ENCODE results near the gene OR8K3. TPM values are rescaled to one million over a fixed set of nuclear protein-coding genes. Genes with fewer than 3 reads are reported as not detected.

Gene OR8K3
- total RNA-seq, 2 donors from 2014 or later, result not detected

DNA sequence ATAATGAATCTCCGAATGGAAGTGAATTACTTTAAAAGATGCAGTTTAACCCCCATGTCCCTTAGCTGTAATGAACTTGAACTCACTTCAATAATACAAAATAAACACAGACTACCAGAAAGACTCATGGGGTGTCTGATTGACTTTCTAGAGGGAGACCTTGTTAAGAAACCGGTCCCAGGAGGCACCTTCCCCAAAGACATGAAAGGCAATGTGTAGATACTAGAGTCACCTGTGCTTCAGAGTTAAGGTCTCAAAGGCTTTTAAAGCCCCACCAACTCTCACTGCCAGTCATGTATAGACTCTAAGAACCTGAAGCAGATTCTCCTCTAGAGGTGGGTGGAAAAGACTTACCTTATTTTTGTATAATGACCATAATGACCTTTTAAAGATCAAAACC lies 39.0 kb downstream of the OR8K3 start, which contains the start of gene OR8J1:
Gene OR8J1 (plus strand): TSS at position 301 of the 400 bp plus-strand sequence. CDS start 5,956 bp downstream, outside the sequence.
- WGBS, 2 donors, result 61 to 83% methylated on average over 2 of the region's 2 CpGs
- TF ChIP-seq, protein P1, sequence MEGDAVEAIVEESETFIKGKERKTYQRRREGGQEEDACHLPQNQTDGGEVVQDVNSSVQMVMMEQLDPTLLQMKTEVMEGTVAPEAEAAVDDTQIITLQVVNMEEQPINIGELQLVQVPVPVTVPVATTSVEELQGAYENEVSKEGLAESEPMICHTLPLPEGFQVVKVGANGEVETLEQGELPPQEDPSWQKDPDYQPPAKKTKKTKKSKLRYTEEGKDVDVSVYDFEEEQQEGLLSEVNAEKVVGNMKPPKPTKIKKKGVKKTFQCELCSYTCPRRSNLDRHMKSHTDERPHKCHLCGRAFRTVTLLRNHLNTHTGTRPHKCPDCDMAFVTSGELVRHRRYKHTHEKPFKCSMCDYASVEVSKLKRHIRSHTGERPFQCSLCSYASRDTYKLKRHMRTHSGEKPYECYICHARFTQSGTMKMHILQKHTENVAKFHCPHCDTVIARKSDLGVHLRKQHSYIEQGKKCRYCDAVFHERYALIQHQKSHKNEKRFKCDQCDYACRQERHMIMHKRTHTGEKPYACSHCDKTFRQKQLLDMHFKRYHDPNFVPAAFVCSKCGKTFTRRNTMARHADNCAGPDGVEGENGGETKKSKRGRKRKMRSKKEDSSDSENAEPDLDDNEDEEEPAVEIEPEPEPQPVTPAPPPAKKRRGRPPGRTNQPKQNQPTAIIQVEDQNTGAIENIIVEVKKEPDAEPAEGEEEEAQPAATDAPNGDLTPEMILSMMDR (IDR thresholded peaks at IDR 0.05), result no peak
- no peak for TF ChIP-seq POLR2A (IDR thresholded peaks at IDR 0.05)
- H3K9me3 ChIP-seq, result no peaks in the 10 kb centered on the region
- H3K4me3 ChIP-seq, result no peak within 1 kb of the TSS
- no peaks in the 10 kb centered on the region for H3K27me3 ChIP-seq
- DNase-seq (no peak), ATAC-seq (no peak)
- no peaks in the 10 kb centered on the region for H3K4me1 ChIP-seq
- H3K36me3 ChIP-seq (replicated peaks in 1 of 2; ENCODE audit: insufficient read depth in 1 of 2, low read depth in 2 of 2), result no peaks in the 10 kb centered on the region
- intact Hi-C loops (cut with DNase I), result no loop called here
- H3K27ac ChIP-seq, result no peak within 1 kb of the TSS

Other genes with a start within 250 kb of the OR8K3 start
- not detected for gene OR8I2, start 221.8 kb upstream of the OR8K3 start, total RNA-seq
- not detected for gene OR8H2, start 211.5 kb upstream of the OR8K3 start, total RNA-seq
- gene OR8H3, start 192.8 kb upstream of the OR8K3 start, total RNA-seq, result not detected
- gene OR8J3, start 174.9 kb upstream of the OR8K3 start, total RNA-seq, result not detected
- not detected for gene OR8K5, start 154.8 kb upstream of the OR8K3 start, total RNA-seq
- not detected for gene OR5J2, start 138.5 kb upstream of the OR8K3 start, total RNA-seq
- gene OR5T2, start 80.9 kb upstream of the OR8K3 start, total RNA-seq, result not detected
- not detected for gene OR5T3, start 62.9 kb upstream of the OR8K3 start, total RNA-seq
- not detected for gene OR5T1, start 41.0 kb upstream of the OR8K3 start, total RNA-seq
- gene OR8H1, start 22.9 kb upstream of the OR8K3 start, total RNA-seq, result not detected
- gene OR8K1, start 30.9 kb downstream of the OR8K3 start, total RNA-seq, result not detected
- not detected for gene OR8J1, start 39.1 kb downstream of the OR8K3 start, total RNA-seq
- gene OR8U1, start 60.5 kb downstream of the OR8K3 start, total RNA-seq, result not detected
- gene OR5AL1, start 97.6 kb downstream of the OR8K3 start, total RNA-seq, result not detected
- not detected for gene OR5M3, start 158.2 kb downstream of the OR8K3 start, total RNA-seq
- gene OR5M8, start 176.2 kb downstream of the OR8K3 start, total RNA-seq, result not detected
- gene OR5M11, start 228.1 kb downstream of the OR8K3 start, total RNA-seq, result not detected